Lung (tissue), 12 donors: ENCODE data around the gene NPAS3. TPM values are rescaled to one million over a fixed set of nuclear protein-coding genes. Genes with fewer than 3 reads are reported as not detected.

ENCODE experiments used
- ATAC-seq: fragments of 200-7000 bp; cut with Tn5 transposase; one replicate; pipeline ENCODE4 v1.9.1; 2020; ENCODE audit warnings: moderate number of reproducible peaks; ENCODE audit not compliant: insufficient read depth, low FRiP score
- DNase-seq, 3 donors: peaks; one replicate each; pipeline ENCODE4 v3.0.0-alpha.2; 2013 to 2017
- H3K27ac ChIP-seq, 2 donors: one replicate each; pipeline ENCODE4 v1.5.1; 2013; ENCODE audit warnings: mild to moderate bottlenecking in 2 of 2, moderate library complexity in 2 of 2, control low read depth in 1 of 2, inconsistent platforms in 1 of 2, low read depth in 1 of 2, low read length in 1 of 2
- H3K27me3 ChIP-seq, 3 donors: one replicate each; pipeline ENCODE4 v1.5.1; 2013; ENCODE audit warnings: low read length in 2 of 3; ENCODE audit not compliant: control insufficient read depth in 3 of 3, insufficient read depth in 3 of 3
- H3K36me3 ChIP-seq, 4 donors: one replicate each; pipeline ENCODE4 v1.5.1; 2013; ENCODE audit warnings: low read length in 4 of 4, mild to moderate bottlenecking in 1 of 4, moderate library complexity in 1 of 4; ENCODE audit not compliant: control insufficient read depth in 4 of 4, insufficient read depth in 4 of 4
- H3K4me1 ChIP-seq, 5 donors: one replicate each; pipeline ENCODE4 v1.5.1; 2013; ENCODE audit warnings: low read length in 5 of 5, mild to moderate bottlenecking in 2 of 5, moderate library complexity in 1 of 5; ENCODE audit not compliant: control insufficient read depth in 5 of 5, insufficient read depth in 5 of 5
- H3K4me3 ChIP-seq: one replicate; pipeline ENCODE4 v1.5.1; 2013; ENCODE audit warnings: mild to moderate bottlenecking, control low read depth, moderate library complexity
- H3K9ac ChIP-seq, 2 donors: one replicate each; pipeline ENCODE4 v1.5.1; 2013; ENCODE audit warnings: low read length in 2 of 2, control low read depth in 1 of 2; ENCODE audit not compliant: insufficient read depth in 1 of 2
- H3K9me3 ChIP-seq, 4 donors: one replicate each; pipeline ENCODE4 v1.5.1; 2013; ENCODE audit warnings: low read length in 3 of 4, mild to moderate bottlenecking in 1 of 4, moderate library complexity in 1 of 4; ENCODE audit not compliant: control insufficient read depth in 4 of 4, insufficient read depth in 3 of 4
- WGBS, 2 donors: extraction: QIAGEN DNeasy Blood & Tissue Kit; methylation state at CpG; one replicate each; pipeline ENCODE4 v1.1.7; 2013; 5-methylcytosine and 5-hydroxymethylcytosine counted together
- polyA plus RNA-seq, 2 donors: library from polyadenylated mRNA; stranded (reverse); fragments of 200-250 nt; gene quantifications; one replicate each; pipeline ENCODE4 v1.2.1, GENCODE V29; 2013
- total RNA-seq, 2 donors: library from RNA; depleted of rRNA in 1 of 2; stranded (reverse); fragments of >200 nt in 1 of 2; gene quantifications; one replicate each; pipeline ENCODE4 v1.2.1, GENCODE V29; 2014 to 2021
- TF ChIP-seq, protein P1 (sequence below): IDR thresholded peaks from 2 replicates; pipeline ENCODE4 v1.5.1; 2012; ENCODE audit warnings: mild to moderate bottlenecking; ENCODE audit errors: control extremely low read depth, extremely low read depth
- donor health status: control.
- donor health status: control.
- donor health status: Bipolar disorder and iron deficiency.
- donor health status: healthy.
- donor health status: DM: yes; HTN: yes; CAD: no.

NPAS3 gene
- total and polyA plus RNA-seq, 4 donors: 0.13 to 0.48 (median 0.33) TPM

- H3K27ac ChIP-seq: no peak overlapping the region
- peaks cover 0 to 38% (median 9%) of the 10 kb centered on the region in 5 donors for H3K4me1 ChIP-seq
- H3K9ac ChIP-seq: no peak overlapping the region
- 53 to 59% methylated on average over 10 of the region's 10 CpGs for WGBS, 2 donors
- H3K4me3 ChIP-seq: no peak overlapping the region
- peaks cover 0 to 7% (median 4%) of the 10 kb centered on the region in 3 donors for H3K27me3 ChIP-seq
- DNase-seq (peak; percentile 61 to 87 (median 87)), ATAC-seq (no peak)
- no peaks in the 10 kb centered on the region for H3K9me3 ChIP-seq
- TF ChIP-seq, protein P1, sequence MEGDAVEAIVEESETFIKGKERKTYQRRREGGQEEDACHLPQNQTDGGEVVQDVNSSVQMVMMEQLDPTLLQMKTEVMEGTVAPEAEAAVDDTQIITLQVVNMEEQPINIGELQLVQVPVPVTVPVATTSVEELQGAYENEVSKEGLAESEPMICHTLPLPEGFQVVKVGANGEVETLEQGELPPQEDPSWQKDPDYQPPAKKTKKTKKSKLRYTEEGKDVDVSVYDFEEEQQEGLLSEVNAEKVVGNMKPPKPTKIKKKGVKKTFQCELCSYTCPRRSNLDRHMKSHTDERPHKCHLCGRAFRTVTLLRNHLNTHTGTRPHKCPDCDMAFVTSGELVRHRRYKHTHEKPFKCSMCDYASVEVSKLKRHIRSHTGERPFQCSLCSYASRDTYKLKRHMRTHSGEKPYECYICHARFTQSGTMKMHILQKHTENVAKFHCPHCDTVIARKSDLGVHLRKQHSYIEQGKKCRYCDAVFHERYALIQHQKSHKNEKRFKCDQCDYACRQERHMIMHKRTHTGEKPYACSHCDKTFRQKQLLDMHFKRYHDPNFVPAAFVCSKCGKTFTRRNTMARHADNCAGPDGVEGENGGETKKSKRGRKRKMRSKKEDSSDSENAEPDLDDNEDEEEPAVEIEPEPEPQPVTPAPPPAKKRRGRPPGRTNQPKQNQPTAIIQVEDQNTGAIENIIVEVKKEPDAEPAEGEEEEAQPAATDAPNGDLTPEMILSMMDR: no peak
- no peaks in the 10 kb centered on the region for H3K36me3 ChIP-seq
These were observed 290.7 kb downstream of the NPAS3 start for GRCh38 chr14:33229269-33229929.

GRCh38 chr14:33230021-33230420 lies 291.3 kb downstream of the NPAS3 start:
- H3K27me3 ChIP-seq: peaks cover 0 to 8% (median 8%) of the 10 kb centered on the region in 3 donors
- peaks cover 0 to 38% (median 9%) of the 10 kb centered on the region in 5 donors for H3K4me1 ChIP-seq
- no peak overlapping the region for H3K9ac ChIP-seq
- no peak for ATAC-seq
- H3K36me3 ChIP-seq: no peaks in the 10 kb centered on the region
- DNase-seq: peak in 2 of 3 donors; percentile 39 to 51
- H3K27ac ChIP-seq: no peak overlapping the region
- H3K9me3 ChIP-seq: no peaks in the 10 kb centered on the region
- TF ChIP-seq, protein P1: no peak
- H3K4me3 ChIP-seq: no peak overlapping the region
- 22 to 45% methylated on average over 3 of the region's 3 CpGs for WGBS, 2 donors

DNA sequence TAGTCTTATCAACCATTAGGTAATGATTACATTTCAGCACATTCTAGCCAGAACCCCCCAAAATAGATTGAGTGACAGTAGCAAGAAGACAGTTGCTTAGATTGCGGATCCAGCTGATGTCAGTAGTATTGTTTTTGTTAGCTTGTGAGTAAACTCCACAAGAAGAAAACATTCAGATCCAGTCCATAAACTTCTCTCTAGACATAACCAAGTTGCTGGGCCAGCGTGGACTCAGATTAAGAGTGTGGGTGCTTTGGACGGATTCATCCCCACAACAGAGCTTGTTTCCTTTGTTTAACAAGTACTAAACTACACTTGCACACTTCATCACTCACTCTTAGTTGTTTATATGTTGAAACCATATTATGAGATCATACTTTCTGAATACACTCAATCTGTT lies 293.4 kb downstream of the NPAS3 start:
- peaks cover 0 to 13% (median 8%) of the 10 kb centered on the region in 3 donors for H3K27me3 ChIP-seq
- ATAC-seq: no peak
- WGBS, 2 donors: 74 to 81% methylated on average over 3 of the region's 3 CpGs
- H3K4me1 ChIP-seq: peaks cover 0 to 38% (median 9%) of the 10 kb centered on the region in 5 donors
- H3K36me3 ChIP-seq: no peaks in the 10 kb centered on the region
- TF ChIP-seq, protein P1: no peak
- H3K27ac ChIP-seq: no peak overlapping the region
- no peaks in the 10 kb centered on the region for H3K9me3 ChIP-seq
- peak; percentile 69 to 95 (median 90) for DNase-seq
- no peak overlapping the region for H3K4me3 ChIP-seq
- H3K9ac ChIP-seq: no peak overlapping the region
